HUES48 (cell line): ENCODE data around the gene MVD.
"Not testable (repeated sequence)": the region's sequence is repeated elsewhere in the genome, so short reads cannot be mapped to it uniquely, and the experiment has no call there.

ENCODE experiments used
- H3K27ac ChIP-seq: one replicate; pipeline ENCODE4 v1.7.0; 2013; ENCODE audit warnings: low read depth, low read length, inconsistent platforms
- H3K27me3 ChIP-seq: 2 replicates; pipeline ENCODE4 v1.6.1; 2013; ENCODE audit warnings: mild to moderate bottlenecking, low read length; ENCODE audit not compliant: control insufficient read depth, insufficient read depth
- H3K36me3 ChIP-seq: 2 replicates; pipeline ENCODE4 v1.6.1; 2013; ENCODE audit warnings: low read length; ENCODE audit not compliant: control insufficient read depth, insufficient read depth
- H3K4me1 ChIP-seq: 2 replicates; pipeline ENCODE4 v1.6.1; 2013; ENCODE audit warnings: mild to moderate bottlenecking, low read length; ENCODE audit not compliant: control insufficient read depth, insufficient read depth
- H3K4me3 ChIP-seq: 2 replicates; pipeline ENCODE4 v1.5.1; 2013; ENCODE audit warnings: mild to moderate bottlenecking, low read depth, low read length
- H3K9ac ChIP-seq: 2 replicates; pipeline ENCODE4 v1.6.1; 2013; ENCODE audit warnings: mild to moderate bottlenecking, low read depth, low read length, moderate library complexity
- H3K9me3 ChIP-seq: 2 replicates; pipeline ENCODE4 v1.6.1; 2013; ENCODE audit warnings: low read length; ENCODE audit not compliant: control insufficient read depth, insufficient read depth

MVD gene

DNA sequence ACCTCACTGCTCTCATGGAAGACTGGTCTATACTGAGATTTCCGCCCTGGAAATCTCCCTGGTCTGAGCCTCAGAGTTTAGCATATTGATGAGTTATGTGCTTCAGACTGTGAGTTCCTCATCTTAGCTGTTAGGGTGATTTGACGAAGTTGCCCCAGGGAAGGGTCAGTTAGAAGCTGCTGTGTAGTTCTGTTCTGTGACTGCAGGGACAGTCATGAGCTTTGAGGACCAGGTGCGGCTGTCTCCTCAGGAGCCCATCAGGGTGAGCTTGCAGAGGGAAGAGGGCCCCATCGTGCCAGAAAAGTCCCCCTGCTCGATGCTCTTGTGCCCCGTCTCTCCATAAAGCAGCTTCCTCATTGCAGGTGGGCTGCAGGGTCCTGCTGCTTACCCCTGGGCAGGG, 52.8 kb downstream of the MVD start:
- peaks cover 63% of the 10 kb centered on the region for H3K36me3 ChIP-seq
- H3K9me3 ChIP-seq = no peaks in the 10 kb centered on the region
- H3K27me3 ChIP-seq = no peaks in the 10 kb centered on the region
- no peak overlapping the region for H3K4me3 ChIP-seq
- H3K4me1 ChIP-seq = no peaks in the 10 kb centered on the region; the same call in 1 of the 2 replicates
- H3K9ac ChIP-seq = no peak overlapping the region
- H3K27ac ChIP-seq = no peak overlapping the region

DNA sequence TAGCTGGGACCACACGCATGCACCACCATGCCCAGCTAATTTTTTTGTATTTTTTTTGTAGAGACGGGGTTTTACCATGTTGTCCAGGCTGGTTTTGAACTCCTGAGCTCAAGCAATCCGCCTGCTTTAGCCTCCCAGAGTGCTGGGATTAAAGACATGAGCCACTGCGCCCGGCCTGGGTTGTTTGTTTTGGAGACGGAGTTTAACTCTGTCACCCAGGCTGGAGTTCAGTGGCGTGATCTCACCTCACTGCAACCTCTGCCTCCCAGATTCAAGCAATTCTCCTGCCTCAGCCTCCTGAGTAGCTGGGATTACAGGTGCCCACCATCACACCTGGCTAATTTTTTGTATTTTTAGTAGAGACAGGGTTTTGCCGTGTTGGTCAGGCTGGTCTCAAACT, 53.5 kb downstream of the MVD start:
- peaks cover 61% of the 10 kb centered on the region for H3K36me3 ChIP-seq
- not testable (repeated sequence) for H3K4me1 ChIP-seq, H3K4me3 ChIP-seq, H3K27me3 ChIP-seq, H3K27ac ChIP-seq, H3K9ac ChIP-seq, H3K9me3 ChIP-seq

DNA sequence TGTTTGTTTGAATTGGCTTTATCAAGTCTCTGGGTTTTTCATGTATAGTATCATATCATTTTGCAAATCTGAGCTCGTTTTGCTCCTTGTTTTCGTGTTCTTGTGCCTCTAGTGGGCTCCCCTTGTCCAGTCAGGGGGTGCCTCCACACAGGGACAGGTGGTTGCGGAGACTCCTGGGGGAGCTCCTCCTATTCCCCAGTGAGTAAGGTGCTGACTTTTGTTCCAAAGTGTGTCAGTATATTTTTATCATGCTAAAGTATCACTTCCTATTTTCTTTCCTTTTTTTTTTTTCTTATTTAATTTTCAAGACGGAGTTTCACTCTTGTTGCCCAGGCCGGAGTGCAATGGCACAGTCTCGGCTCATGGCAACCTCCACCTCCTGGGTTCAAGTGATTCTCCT, 54.8 kb downstream of the MVD start:
- H3K27ac ChIP-seq = no peak overlapping the region
- H3K36me3 ChIP-seq = peaks cover 58% of the 10 kb centered on the region
- no peaks in the 10 kb centered on the region for H3K27me3 ChIP-seq
- no peak overlapping the region for H3K4me3 ChIP-seq
- no peaks in the 10 kb centered on the region; the same call in 1 of the 2 replicates for H3K4me1 ChIP-seq
- H3K9ac ChIP-seq = no peak overlapping the region
- no peaks in the 10 kb centered on the region for H3K9me3 ChIP-seq

DNA sequence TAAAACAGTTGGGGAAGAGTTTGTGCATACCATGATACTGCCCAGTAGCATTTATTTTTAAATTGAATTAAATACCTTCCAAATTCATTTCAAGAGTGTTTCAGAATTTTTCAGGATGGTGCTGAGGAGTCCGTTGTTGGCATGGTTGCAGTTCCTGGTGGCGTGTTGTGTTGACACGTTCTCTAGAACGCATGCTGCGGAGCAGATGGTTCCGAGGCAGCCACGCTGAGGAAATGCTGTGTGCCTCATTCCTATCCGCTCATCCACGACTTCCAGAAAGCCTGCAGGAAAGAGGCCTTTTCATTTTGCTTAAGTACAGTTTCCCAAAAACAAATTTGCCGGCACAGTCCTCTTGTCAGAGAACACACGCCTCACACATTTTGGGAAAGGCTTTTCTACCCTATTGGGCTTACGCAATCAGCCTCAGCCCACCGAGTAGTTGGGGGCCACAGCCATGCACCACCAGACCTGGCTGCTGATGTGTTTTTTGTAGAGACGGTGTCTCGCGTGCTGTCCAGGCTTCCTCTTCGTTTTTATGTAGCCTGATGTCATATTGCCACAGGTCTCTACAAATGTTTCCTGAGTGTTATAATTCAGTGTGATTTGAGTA, 56.6 kb downstream of the MVD start:
- no peaks in the 10 kb centered on the region; the same call in 1 of the 2 replicates for H3K4me1 ChIP-seq
- H3K9ac ChIP-seq = no peak overlapping the region
- H3K4me3 ChIP-seq = no peak overlapping the region
- H3K36me3 ChIP-seq = peaks cover 56% of the 10 kb centered on the region
- no peak overlapping the region for H3K27ac ChIP-seq
- H3K27me3 ChIP-seq = no peaks in the 10 kb centered on the region
- no peaks in the 10 kb centered on the region for H3K9me3 ChIP-seq

DNA sequence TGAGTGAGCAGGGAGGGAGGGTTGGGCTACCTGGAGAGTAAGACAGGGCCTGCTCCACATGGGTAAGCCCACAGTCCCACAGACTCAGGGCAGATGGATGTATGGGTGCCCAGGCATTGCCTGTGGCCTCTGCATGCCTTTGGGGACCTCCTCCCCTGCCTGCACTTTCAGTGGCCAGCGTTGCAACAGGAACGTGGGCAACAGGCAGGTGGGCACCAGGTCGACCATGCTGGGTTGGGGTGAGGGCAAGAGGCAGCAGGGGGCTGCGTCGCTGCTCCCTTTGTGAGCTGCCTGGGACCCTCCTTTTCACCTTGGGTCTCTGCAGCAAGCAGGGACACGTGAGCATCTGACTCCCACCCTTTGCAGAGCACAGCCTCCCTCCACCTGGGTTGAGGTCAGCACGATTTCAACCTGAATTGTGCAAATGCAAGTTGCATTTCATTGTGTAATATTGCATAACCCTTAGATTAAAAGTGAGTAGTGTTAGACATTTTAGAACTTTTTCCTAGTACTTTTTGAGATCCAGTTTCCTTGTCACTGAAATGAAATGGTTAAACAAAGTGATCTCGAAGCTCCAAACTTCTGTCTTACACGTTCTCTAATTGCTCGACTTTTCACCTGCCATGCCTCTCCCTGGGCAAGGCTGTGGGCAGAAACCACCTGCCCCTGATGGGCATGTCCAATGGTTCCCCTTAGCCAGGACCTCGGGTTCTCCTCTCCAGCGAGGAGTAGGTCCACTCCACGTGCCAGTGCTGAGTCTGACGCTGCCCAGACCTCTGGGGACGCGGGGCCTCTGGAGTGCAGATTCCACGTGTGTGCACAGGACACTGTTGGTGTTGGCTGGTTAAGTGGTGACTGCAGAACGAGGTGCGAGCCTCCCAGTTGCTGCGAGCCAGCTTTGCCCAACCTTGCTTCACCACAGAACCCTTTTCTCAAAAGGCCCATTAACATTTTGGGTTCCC, 57.4 kb downstream of the MVD start:
- Histone ChIP-seq H3K4me1 (0 out of 2 replicates have a peak, but pooled peaks cover 4% of the 10 kb centered on the region), H3K36me3 (peaks cover 64% of the 10 kb centered on the region), H3K9ac (no peak overlapping the region), H3K27me3 (no peaks in the 10 kb centered on the region), H3K4me3 (no peak overlapping the region), H3K27ac (no peak overlapping the region), H3K9me3 (no peaks in the 10 kb centered on the region)

DNA sequence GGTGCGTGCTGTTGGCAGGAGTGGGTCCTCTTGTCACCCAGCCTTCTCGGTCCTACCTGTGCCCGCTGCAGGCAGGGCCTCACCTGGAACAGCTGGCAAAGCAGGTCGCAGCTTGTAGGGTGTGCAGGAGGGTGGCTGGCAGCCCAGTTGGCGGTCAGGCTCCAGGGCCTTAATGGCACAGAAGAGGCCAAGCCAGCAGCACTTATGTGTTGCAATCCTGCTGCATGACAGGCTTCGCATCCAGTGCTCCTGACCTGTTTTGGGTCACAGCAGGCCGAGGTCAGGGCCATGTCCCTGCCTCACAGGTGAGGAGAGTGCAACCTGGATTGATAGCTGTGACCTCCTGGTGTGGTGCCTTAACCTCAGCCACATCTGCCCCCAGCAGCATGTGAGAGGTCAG, 60.8 kb downstream of the MVD start:
- H3K27ac ChIP-seq = no peak overlapping the region
- no peaks in the 10 kb centered on the region for H3K27me3 ChIP-seq
- H3K9me3 ChIP-seq = no peaks in the 10 kb centered on the region
- peaks cover 77% of the 10 kb centered on the region for H3K36me3 ChIP-seq
- H3K4me3 ChIP-seq = no peak overlapping the region
- no peak overlapping the region for H3K9ac ChIP-seq
- H3K4me1 ChIP-seq = 0 out of 2 replicates have a peak, but pooled peaks cover 4% of the 10 kb centered on the region
